K562 (cell line): ENCODE results near the gene PPP2R3B. TPM values are rescaled to one million over a fixed set of nuclear protein-coding genes. Genes with fewer than 3 reads are reported as not detected.

Experiments
- ATAC-seq: fragments of 200-7000 bp; cut with Tn5 transposase; 3 replicates; pipeline ENCODE4 v1.9.1; 2020; ENCODE audit warnings: moderate library complexity
- BruUV-seq: library from RNA; stranded (reverse); fragments of 400-500 nt; replicated peaks from 2 replicates; lab custom pipeline; 2021; lab: Mats Ljungman, UMichigan
- CTCF ChIA-PET: fragments of 300-600 bp; formaldehyde crosslinking; extraction: SDS; loops from one replicate; lab custom pipeline; 2021; ENCODE audit warnings: low intra/inter-chr PET ratio; lab: Yijun Ruan, JAX
- POLR2A ChIA-PET: fragments of 300-600, 350-650 bp; sonication (Branson Sonifier 250); formaldehyde crosslinking; extraction: SDS; loops from one replicate; lab custom pipeline; 2021; ENCODE audit warnings: antibody characterized with exemption, inconsistent platforms; lab: Yijun Ruan, JAX
- DNase-seq, 4 experiments: peaks; one replicate each; pipeline versions ENCODE4 v3.0.0 to v3.0.0-alpha.2; 2011 to 2018; ENCODE audit warnings: low spot score in 3 of 4, mixed read lengths in 3 of 4; ENCODE audit errors: extremely low read depth in 1 of 4
- FAIRE-seq: peaks from 2 replicates; lab custom pipeline; 2011; peaks lifted over from hg19 to GRCh38; lab: Jason Lieb, UNC
- H2AFZ ChIP-seq: 2 replicates; pipeline ENCODE4 v1.6.0; 2011; ENCODE audit warnings: low read depth, low read length, control low read depth, inconsistent platforms
- H3K27ac ChIP-seq: fragments of 200-600 bp; 3 replicates; pipeline ENCODE4 v1.8.0; 2011; ENCODE audit warnings: low read depth, mild to moderate bottlenecking, control low read depth, inconsistent platforms, low read length, moderate library complexity, mixed read lengths; ENCODE audit errors: extremely low read depth
- H3K27me3 ChIP-seq, 2 experiments: fragments of 300-600 bp in 1 of 2; 2 replicates in 1 of 2; 3 replicates in 1 of 2; pipeline versions ENCODE4 v1.6.0 to v1.8.0; 2011; ENCODE audit warnings: inconsistent platforms in 2 of 2, low read length in 2 of 2, mild to moderate bottlenecking in 1 of 2, mixed read lengths in 1 of 2, moderate library complexity in 1 of 2; ENCODE audit not compliant: control insufficient read depth in 2 of 2, insufficient read depth in 2 of 2
- H3K36me3 ChIP-seq: fragments of 300-600 bp; 3 replicates; pipeline ENCODE4 v1.8.0; 2011; ENCODE audit warnings: mild to moderate bottlenecking, low read length, inconsistent platforms; ENCODE audit not compliant: control insufficient read depth, insufficient read depth
- H3K4me1 ChIP-seq, 2 experiments: fragments of 200-600 bp in 1 of 2; replicated peaks in 1 of 2; 2 replicates in 1 of 2; 3 replicates in 1 of 2; pipeline versions ENCODE4 v1.5.1 to v1.8.0; 2011; ENCODE audit warnings: inconsistent platforms in 2 of 2, low read length in 2 of 2, mild to moderate bottlenecking in 1 of 2, mixed read lengths in 1 of 2, moderate library complexity in 1 of 2; ENCODE audit not compliant: control insufficient read depth in 2 of 2, insufficient read depth in 2 of 2
- H3K4me2 ChIP-seq: 2 replicates; pipeline ENCODE4 v1.6.1; 2011; ENCODE audit warnings: low read length, control low read depth, inconsistent platforms, mixed read lengths; ENCODE audit not compliant: insufficient read depth
- H3K4me3 ChIP-seq: fragments of 200-600 bp; sonication (generic), shearing (Covaris generic); 2 replicates; pipeline ENCODE4 v1.5.1; 2016; ENCODE audit warnings: control low read depth, inconsistent platforms
- H3K79me2 ChIP-seq: fragments of 200-600 bp; 3 replicates; pipeline ENCODE4 v1.8.0; 2011; ENCODE audit warnings: low read length, inconsistent platforms; ENCODE audit not compliant: control insufficient read depth, insufficient read depth
- H3K9ac ChIP-seq, 2 experiments: 2 replicates each; pipeline versions ENCODE4 v1.6.0 to v1.6.1; 2011; ENCODE audit warnings: low read depth in 2 of 2, low read length in 2 of 2, control low read depth in 1 of 2, inconsistent platforms in 1 of 2, mild to moderate bottlenecking in 1 of 2, mixed read lengths in 1 of 2; ENCODE audit not compliant: insufficient read depth in 1 of 2
- H3K9me1 ChIP-seq: one replicate; pipeline ENCODE4 v1.6.0; 2011; ENCODE audit warnings: inconsistent platforms, mild to moderate bottlenecking, low read length, moderate library complexity; ENCODE audit not compliant: control insufficient read depth, insufficient read depth
- H3K9me3 ChIP-seq: replicated peaks from 2 replicates; pipeline ENCODE4 v1.5.1; 2011; ENCODE audit warnings: low read depth, low read length, inconsistent platforms; ENCODE audit not compliant: control insufficient read depth, insufficient read depth
- H4K20me1 ChIP-seq: replicated peaks from 2 replicates; pipeline ENCODE4 v1.6.1; 2011; ENCODE audit warnings: low read length, inconsistent platforms, mixed read lengths; ENCODE audit not compliant: control insufficient read depth, insufficient read depth
- FIP1L1 ChIP-seq: fragments of 200-400 bp; formaldehyde crosslinking; IDR thresholded peaks from 2 replicates; pipeline ENCODE4 v1.6.1; 2018; ENCODE audit warnings: mild to moderate bottlenecking, low read depth, low read length; ENCODE audit not compliant: poor library complexity, severe bottlenecking
- GABPB2 ChIP-seq: fragments of 250-450 bp; sonication (Bioruptor Pico); conservative IDR thresholded peaks from 2 replicates; pipeline ENCODE4 v1.5.1; 2021; ENCODE audit warnings: mild to moderate bottlenecking
- L3MBTL2 ChIP-seq: fragments of 450-650 bp; IDR thresholded peaks from 2 replicates; pipeline ENCODE4 v1.6.1; 2016; ENCODE audit warnings: mild to moderate bottlenecking, moderate library complexity
- MEF2D ChIP-seq: conservative IDR thresholded peaks from 2 replicates; pipeline ENCODE4 v1.6.1; 2016; ENCODE audit warnings: low read depth, missing genetic modification characterization, missing compliant biosample characterization
- MEIS2 ChIP-seq: fragments of 450-650 bp; IDR thresholded peaks from 2 replicates; pipeline ENCODE4 v1.6.1; 2014; ENCODE audit warnings: mild to moderate bottlenecking; ENCODE audit not compliant: partially characterized antibody
- NBN ChIP-seq: fragments of 450-650 bp; IDR thresholded peaks from 2 replicates; pipeline ENCODE4 v1.6.1; 2016; ENCODE audit warnings: low read depth, mild to moderate bottlenecking
- TSC22D4 ChIP-seq: fragments of 450-650 bp; IDR thresholded peaks from 2 replicates; pipeline ENCODE4 v1.6.1; 2016; ENCODE audit warnings: missing genetic modification characterization, missing biosample characterization, control low read depth
- U2AF2 ChIP-seq: fragments of 200-400 bp; formaldehyde crosslinking; optimal IDR thresholded peaks from 2 replicates; pipeline ENCODE3; 2017; ENCODE audit warnings: low read depth, mild to moderate bottlenecking, low read length
- ZNF282 ChIP-seq: sonication (generic); formaldehyde crosslinking; IDR thresholded peaks from 2 replicates; pipeline ENCODE4 v1.8.1; 2023; ENCODE audit warnings: missing genetic modification reagents
- ZNF347 ChIP-seq: fragments of 450-650 bp; formaldehyde crosslinking; IDR thresholded peaks from 2 replicates; pipeline ENCODE4 v1.4.0; 2020; ENCODE audit warnings: low read depth, mild to moderate bottlenecking, moderate library complexity
- ZNF830 ChIP-seq: fragments of 250-450 bp; sonication (Bioruptor Pico); IDR thresholded peaks from 2 replicates; pipeline ENCODE4 v1.5.0; 2021; ENCODE audit warnings: mild to moderate bottlenecking
- WGBS: fragments of 100-300 bp; shearing (Covaris generic); methylation state at CpG from one replicate; pipeline ENCODE4 v1.1.6; 2016; ENCODE audit warnings: low coverage, mixed read lengths; ENCODE audit not compliant: insufficient coverage; ENCODE audit errors: missing lambda C conversion rate; 5-methylcytosine and 5-hydroxymethylcytosine counted together
- in situ Hi-C: fragments of 300-500 bp; cut with MboI; formaldehyde crosslinking; loops from 4 replicates; pipeline ENCODE4 v1.15.0; 2018; ENCODE audit warnings: inconsistent platforms, mixed read lengths
- intact Hi-C: fragments of 100-400 bp; cut with micrococcal nuclease; formaldehyde crosslinking; loops from 2 replicates; pipeline ENCODE4 v1.14.2; 2022
- polyA plus RNA-seq, 8 experiments: library from polyadenylated mRNA; depleted of rRNA in 4 of 8; stranded (reverse) in 5 of 8; unstranded in 3 of 8; fragments of >200 nt; fragmentation: Nextera tagmentation in 2 of 8; fragmentation: Illumina TruSeq in 1 of 8; extraction: Ambion mirVana in 2 of 8; extraction: Trizol in 1 of 8; gene quantifications; 2 replicates each; pipeline versions ENCODE4 v1.2.1 to v1.2.3, GENCODE V29; 2011 to 2014; ENCODE audit warnings: inconsistent platforms in 1 of 8, missing spikeins in 1 of 8
- total RNA-seq, 7 experiments: library from RNA; depleted of rRNA in 6 of 7; stranded (reverse); fragments of >200 nt in 6 of 7; fragmentation: Illumina TruSeq in 2 of 7; extraction: Trizol in 2 of 7; gene quantifications; 2 replicates each; pipeline versions ENCODE4 v1.2.1 to v1.2.3, GENCODE V29; 2011 to 2021; ENCODE audit warnings: low replicate concordance in 1 of 7
- TF ChIP-seq, protein P1 (sequence below): fragments of 250-450 bp; sonication (Bioruptor Pico); IDR thresholded peaks from 2 replicates; pipeline ENCODE4 v1.4.0; 2020; ENCODE audit warnings: mild to moderate bottlenecking

PPP2R3B gene
- total and polyA plus RNA-seq, 9 of the 15 experiments (the other 6 are each of a cell fraction or from before 2014, with no cell fraction given) = 0.04 to 18.2 (median 8.2) TPM; not detected in 1

DNA sequence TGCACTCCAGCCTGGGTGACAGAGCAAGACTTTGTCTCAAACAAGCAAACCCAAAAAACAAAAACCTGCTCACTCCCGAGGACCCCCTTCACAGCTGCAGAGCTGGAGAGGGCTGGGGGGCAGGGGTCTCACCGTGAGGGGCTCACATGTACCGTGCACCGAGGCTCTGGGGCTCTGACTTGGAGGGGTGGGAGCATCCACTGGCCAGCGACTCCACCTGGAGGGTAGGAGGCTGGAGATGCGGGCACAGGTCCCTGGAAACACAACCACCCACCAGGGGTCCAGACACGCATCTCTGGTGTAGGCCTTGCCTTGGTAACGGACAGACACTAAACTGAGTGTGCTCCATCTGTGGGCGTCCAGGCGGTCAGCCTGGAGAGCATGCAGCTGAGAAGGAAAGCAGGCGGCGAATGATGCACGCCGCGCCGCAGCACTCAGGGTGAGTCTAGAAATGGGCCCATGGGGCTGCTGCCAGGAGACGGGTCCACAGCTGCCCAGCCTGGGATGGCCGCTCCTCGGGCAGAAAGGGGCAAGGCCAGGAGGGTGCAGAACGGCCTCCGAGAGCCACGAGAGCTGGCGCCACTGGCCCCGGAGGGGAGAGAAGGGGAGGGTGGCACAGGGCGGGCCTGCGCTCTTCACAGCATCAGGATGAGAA, 26.1 kb downstream of the PPP2R3B start:
- DNase-seq (no peak), ATAC-seq (no peak), FAIRE-seq (no peak)
- POLR2A ChIA-PET = no interaction called here
- Histone ChIP-seq H3K79me2 (no peaks in the 10 kb centered on the region), H2AFZ (no peak overlapping the region), H3K4me2 (no peak overlapping the region), H3K4me1 (peaks cover 0 to 5% of the 10 kb centered on the region in 2 experiments; a peak in 1 of 5 replicates), H3K36me3 (no peaks in the 10 kb centered on the region), H3K9me3 (peaks cover 3% of the 10 kb centered on the region), H3K27me3 (no peaks in the 10 kb centered on the region), H3K9me1 (no peaks in the 10 kb centered on the region), H4K20me1 (no peaks in the 10 kb centered on the region), H3K27ac (no peak overlapping the region), H3K4me3 (no peak overlapping the region), H3K9ac (no peak overlapping the region)
- TF ChIP-seq ZNF347 (CRISPR knock-in tag) (no peak), U2AF2 (no peak), MEIS2 (no peak), GABPB2 (no peak), ZNF830 (CRISPR knock-in tag) (no peak), FIP1L1 (no peak), MEF2D (tag) (no peak), ZNF282 (CRISPR knock-in tag) (no peak), TSC22D4 (no peak), L3MBTL2 (no peak), NBN (no peak)
- TF ChIP-seq, protein P1, sequence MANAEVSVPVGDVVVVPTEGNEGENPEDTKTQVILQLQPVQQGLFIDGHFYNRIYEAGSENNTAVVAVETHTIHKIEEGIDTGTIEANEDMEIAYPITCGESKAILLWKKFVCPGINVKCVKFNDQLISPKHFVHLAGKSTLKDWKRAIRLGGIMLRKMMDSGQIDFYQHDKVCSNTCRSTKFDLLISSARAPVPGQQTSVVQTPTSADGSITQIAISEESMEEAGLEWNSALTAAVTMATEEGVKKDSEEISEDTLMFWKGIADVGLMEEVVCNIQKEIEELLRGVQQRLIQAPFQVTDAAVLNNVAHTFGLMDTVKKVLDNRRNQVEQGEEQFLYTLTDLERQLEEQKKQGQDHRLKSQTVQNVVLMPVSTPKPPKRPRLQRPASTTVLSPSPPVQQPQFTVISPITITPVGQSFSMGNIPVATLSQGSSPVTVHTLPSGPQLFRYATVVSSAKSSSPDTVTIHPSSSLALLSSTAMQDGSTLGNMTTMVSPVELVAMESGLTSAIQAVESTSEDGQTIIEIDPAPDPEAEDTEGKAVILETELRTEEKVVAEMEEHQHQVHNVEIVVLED = no peak
- intact Hi-C loops = no loop called here
- CTCF ChIA-PET = no interaction called here
- in situ Hi-C loops = no loop called here
- WGBS = 71% methylated on average over 7 of the region's 26 CpGs
- no TSS peak for BruUV-seq
